Activated naive CD8-positive, alpha-beta T cell treated with anti-CD3 and anti-CD28 coated beads for 36 hours (primary cell): ENCODE data around the gene TBC1D10A. TPM values are rescaled to one million over a fixed set of nuclear protein-coding genes. Genes with fewer than 3 reads are reported as not detected.

Experiments
- DNase-seq: peaks from one replicate; pipeline ENCODE4 v3.0.0; 2021
- H3K27ac Mint-ChIP-seq: one replicate; pipeline ENCODE4 v1.8.0; 2022; ENCODE audit warnings: mild to moderate bottlenecking, moderate library complexity, mixed read lengths
- H3K27me3 Mint-ChIP-seq: one replicate; pipeline ENCODE4 v1.8.0; 2022; ENCODE audit warnings: mild to moderate bottlenecking, mixed read lengths
- H3K36me3 Mint-ChIP-seq: one replicate; pipeline ENCODE4 v1.8.0; 2021; ENCODE audit warnings: mild to moderate bottlenecking, mixed read lengths
- H3K4me1 Mint-ChIP-seq: one replicate; pipeline ENCODE4 v1.8.0; 2021; ENCODE audit warnings: mixed read lengths
- H3K4me3 Mint-ChIP-seq: one replicate; pipeline ENCODE4 v1.8.0; 2022; ENCODE audit warnings: mild to moderate bottlenecking, moderate library complexity, mixed read lengths
- H3K9me3 Mint-ChIP-seq: one replicate; pipeline ENCODE4 v1.8.0; 2022; ENCODE audit warnings: mixed read lengths
- total RNA-seq, 2 experiments: library from RNA; stranded (reverse); gene quantifications; one replicate each; pipeline ENCODE4 v1.2.3, GENCODE V29; 2021

The TBC1D10A gene
- total RNA-seq, 2 experiments from 2014 or later, result 13.0 to 14.4 TPM

DNA sequence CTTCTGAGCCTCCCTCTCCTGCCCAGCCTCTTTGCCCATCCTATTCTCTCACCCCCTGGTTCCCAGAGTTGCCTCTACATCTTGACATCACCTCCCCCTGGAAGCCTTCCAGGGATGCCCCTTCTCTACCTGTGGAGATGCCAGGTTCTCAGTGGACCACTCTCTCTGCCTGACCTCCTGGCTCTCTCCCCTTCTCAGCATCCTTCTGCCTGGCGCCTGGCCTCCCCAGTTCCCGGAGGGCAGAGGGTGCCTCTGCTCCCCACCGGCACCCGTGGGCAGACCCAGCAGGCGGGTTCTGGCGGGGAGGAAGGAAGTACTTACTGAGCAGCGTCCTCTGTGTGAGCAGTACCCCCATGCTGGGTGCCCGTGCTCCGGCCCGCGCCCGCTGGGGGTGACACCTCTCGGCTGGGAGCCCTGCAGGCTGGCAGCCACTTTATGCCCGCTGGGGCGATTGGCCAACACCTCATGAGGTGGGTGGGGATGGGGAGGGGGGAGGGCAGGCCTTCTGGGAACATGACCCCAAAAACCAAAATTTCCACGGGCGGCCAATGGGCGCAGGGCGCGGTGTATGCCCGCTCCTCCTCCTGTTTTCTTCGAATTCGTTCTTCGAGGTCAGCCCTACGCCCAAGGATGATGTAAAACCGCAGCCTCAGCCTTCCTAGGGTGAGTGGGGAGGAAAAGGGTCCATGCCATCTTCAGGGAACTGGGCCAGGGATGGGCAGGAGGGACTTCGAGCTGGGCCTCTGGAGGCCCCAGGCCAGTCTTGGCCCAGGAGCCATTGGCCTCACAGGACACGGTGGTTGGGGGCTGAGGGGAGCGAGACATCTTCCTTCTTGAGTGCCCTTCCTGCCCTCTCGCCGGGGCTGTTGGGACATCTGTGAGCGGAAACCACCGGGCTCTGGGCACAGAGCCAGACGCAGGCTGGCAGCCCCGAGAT, 60.0 kb downstream of the TBC1D10A start, which contains the start of gene OSM:
Gene OSM (minus strand): TSS at position 407 of the 937 bp plus-strand sequence. CDS start 52 bp downstream, at position 355.
- peak within 1 kb of the TSS; percentile 95 for H3K4me3 Mint-ChIP-seq
- peak within 1 kb of the TSS; percentile 99 for H3K27ac Mint-ChIP-seq
- peaks cover 52% of the 10 kb centered on the region for H3K36me3 Mint-ChIP-seq
- H3K27me3 Mint-ChIP-seq, result peaks cover 3% of the 10 kb centered on the region
- peaks cover 40% of the 10 kb centered on the region for H3K4me1 Mint-ChIP-seq
- H3K9me3 Mint-ChIP-seq, result no peaks in the 10 kb centered on the region
- peak; percentile 78 for DNase-seq

DNA sequence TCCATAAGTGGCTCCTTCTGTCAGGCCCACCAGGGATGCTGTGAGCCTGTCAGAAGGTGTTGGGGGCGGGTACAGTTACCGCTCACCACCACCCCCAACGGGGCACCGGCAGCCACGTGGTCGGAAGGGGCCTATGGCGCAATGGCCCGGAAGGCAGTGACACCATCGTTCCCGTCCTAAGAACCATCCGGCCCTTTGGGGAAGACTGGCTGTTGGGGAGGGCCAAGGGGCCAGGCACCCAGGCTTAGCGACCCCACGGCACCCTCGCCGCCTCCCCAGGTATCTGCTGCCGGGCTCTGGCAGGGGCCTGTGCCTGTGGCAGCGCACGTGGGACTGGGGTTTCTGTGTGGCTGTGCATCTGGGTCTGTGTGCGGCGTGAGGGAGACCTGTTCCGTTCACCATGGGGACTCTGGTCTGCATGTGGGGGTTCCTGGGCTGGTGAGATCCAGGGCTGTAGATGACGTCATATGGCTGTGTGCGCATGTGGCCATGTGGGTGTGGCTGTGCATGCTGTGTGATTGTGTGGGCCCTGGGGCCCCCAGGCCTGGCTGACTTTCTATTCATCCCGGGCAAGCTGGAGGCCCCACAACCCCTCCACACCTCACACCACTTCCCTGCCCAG, 60.8 kb downstream of the TBC1D10A start:
- Mint-ChIP-seq H3K4me3 (peak overlapping the region; percentile 95), H3K27ac (peak overlapping the region; percentile 99), H3K9me3 (no peaks in the 10 kb centered on the region), H3K27me3 (peaks cover 3% of the 10 kb centered on the region), H3K36me3 (peaks cover 45% of the 10 kb centered on the region), H3K4me1 (peaks cover 40% of the 10 kb centered on the region)
- peak; percentile 89 for DNase-seq

DNA sequence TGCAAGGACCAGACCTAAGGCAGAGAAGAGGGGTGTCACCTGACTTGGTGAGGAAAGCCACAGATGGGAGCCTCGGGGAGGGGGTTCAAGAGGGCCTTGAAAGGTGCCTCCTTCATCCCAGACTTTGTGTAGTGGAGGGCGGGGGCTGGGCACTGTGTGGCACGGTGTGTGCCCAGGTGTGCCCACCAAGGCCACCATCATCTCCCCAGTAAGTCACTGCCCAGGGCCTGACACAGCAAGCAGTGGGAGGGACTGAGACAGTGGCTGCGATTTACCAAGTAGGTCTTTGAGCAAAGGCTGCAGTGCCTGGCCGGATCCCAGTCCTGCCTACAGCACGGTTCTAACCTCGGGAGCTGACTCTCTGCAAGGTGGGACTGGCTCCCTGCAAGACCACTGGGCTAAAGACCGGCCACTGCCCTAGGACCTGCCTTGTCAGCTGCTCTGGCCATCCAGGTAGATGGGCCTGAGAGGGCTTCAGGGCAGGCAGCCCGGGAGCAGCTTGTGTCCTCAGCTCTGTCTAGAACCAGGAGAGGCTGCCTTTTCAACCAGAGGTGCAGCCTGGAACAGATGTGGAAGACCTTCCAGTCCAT, 61.5 kb downstream of the TBC1D10A start:
- peak overlapping the region; percentile 95 for H3K4me3 Mint-ChIP-seq
- H3K9me3 Mint-ChIP-seq, result no peaks in the 10 kb centered on the region
- DNase-seq, result no peak
- H3K27me3 Mint-ChIP-seq, result peaks cover 3% of the 10 kb centered on the region
- peaks cover 43% of the 10 kb centered on the region for H3K4me1 Mint-ChIP-seq
- H3K36me3 Mint-ChIP-seq, result peaks cover 45% of the 10 kb centered on the region
- H3K27ac Mint-ChIP-seq, result peak overlapping the region; percentile 99

DNA sequence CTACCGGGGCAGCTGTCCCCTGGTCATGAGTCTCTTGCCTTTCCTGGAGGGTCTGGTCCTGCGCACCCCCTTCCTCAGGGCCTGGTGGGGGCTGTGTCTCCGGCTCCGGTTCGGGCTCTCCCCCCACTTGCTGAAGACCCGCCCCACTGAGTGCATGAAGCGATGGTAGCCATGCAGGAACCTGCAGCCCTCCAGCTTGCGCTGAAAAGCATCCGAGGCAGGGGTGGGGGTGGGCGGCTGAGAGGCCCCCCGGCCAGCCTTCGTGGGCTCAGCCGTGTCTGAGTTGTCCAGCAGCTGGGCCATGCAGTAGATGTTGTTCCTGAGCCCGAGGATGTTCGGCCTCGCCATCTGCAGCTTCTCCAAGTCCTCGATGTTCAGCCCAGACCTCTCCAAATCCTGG, 62.9 kb downstream of the TBC1D10A start:
- peaks cover 41% of the 10 kb centered on the region for H3K4me1 Mint-ChIP-seq
- peak overlapping the region; percentile 95 for H3K4me3 Mint-ChIP-seq
- H3K36me3 Mint-ChIP-seq, result peaks cover 43% of the 10 kb centered on the region
- DNase-seq, result no peak
- peaks cover 6% of the 10 kb centered on the region for H3K27me3 Mint-ChIP-seq
- no peaks in the 10 kb centered on the region for H3K9me3 Mint-ChIP-seq
- H3K27ac Mint-ChIP-seq, result no peak overlapping the region

DNA sequence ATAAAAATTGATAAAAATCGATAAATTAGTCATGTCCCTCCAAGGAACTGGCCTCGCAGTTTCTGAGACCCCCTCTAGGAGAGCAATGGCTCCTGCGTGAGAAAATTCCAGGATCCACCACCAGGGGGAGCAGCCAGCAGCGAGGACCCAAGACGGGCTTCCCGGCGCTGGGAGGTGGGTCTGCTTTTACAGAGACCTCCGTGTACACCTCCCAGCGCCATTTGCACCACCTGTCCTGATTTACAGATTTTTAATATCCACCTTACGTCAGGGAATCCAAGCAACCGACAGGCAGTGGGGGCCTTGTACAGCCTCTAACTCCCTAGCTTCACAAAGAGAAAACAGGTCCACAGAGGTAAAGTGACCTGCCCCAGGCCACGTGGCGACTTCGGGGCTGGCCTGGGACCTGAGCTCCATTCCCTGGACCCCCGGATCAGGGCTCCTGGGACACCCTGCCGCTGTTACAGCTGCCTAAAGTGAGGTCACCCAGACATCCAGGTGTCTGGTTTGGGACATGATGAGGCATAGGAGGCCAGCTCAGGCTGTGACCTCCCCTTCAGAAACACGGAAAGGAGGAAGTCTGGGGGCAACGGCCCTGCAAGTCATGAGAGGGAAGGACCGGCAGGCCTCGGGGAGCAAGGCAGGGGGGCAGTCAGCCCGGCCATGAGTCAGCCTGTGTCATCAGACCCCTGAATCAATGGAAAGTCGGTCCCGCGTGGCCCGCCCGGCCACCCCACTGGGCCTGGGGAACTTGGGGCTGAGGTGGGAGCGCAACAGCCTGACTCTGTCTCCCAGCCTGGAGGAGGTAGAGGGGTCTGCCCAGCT, 63.6 kb downstream of the TBC1D10A start:
- DNase-seq, result peak; percentile 81
- H3K4me1 Mint-ChIP-seq, result peaks cover 36% of the 10 kb centered on the region
- H3K4me3 Mint-ChIP-seq, result peak overlapping the region; percentile 81
- peaks cover 6% of the 10 kb centered on the region for H3K27me3 Mint-ChIP-seq
- H3K36me3 Mint-ChIP-seq, result peaks cover 38% of the 10 kb centered on the region
- H3K9me3 Mint-ChIP-seq, result no peaks in the 10 kb centered on the region
- H3K27ac Mint-ChIP-seq, result peak overlapping the region; percentile 78

DNA sequence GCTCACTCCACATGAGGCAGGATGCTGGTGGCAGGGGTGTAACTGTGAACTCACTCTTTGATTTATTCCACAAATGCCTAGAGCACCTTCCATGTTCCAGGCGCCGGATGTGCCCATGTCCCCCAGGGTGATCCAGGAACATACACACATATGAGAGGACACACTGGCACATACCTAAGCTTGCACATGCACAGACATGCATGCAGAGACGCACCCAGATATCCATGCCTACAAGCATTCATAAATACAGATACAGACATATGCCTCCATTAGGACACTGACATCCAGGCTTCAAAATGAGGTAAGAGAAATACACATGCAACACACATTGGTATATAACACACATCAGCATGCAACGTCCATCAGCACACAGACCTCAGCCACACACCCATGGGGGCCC, 64.6 kb downstream of the TBC1D10A start:
- no peak for DNase-seq
- Mint-ChIP-seq H3K4me3 (peak overlapping the region; percentile 55), H3K27ac (peak overlapping the region; percentile 18), H3K27me3 (peaks cover 6% of the 10 kb centered on the region), H3K36me3 (peaks cover 38% of the 10 kb centered on the region), H3K9me3 (no peaks in the 10 kb centered on the region), H3K4me1 (peaks cover 37% of the 10 kb centered on the region)

DNA sequence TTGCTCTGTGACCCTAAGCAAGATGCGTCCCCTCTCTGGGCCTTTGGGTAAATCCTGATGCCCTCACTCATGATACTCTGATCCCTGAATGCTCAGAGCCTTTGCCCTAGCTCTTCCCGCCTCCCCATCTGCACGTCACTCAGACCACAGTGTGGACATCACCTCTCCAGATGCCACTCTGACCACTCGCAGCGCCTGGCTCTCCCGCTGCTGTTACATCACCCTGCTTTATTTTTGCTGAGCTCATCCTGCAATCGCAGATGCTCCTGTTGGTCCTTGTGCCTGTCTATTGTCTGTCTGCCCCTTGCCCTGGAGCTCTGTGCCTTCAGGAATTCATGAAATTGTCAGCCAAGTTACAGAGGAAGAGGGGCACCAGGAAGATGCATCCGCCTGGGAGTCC, 65.6 kb downstream of the TBC1D10A start:
- H3K4me3 Mint-ChIP-seq, result no peak overlapping the region
- H3K9me3 Mint-ChIP-seq, result no peaks in the 10 kb centered on the region
- no peak for DNase-seq
- peaks cover 6% of the 10 kb centered on the region for H3K27me3 Mint-ChIP-seq
- H3K27ac Mint-ChIP-seq, result no peak overlapping the region
- peaks cover 37% of the 10 kb centered on the region for H3K4me1 Mint-ChIP-seq
- H3K36me3 Mint-ChIP-seq, result peaks cover 33% of the 10 kb centered on the region

DNA sequence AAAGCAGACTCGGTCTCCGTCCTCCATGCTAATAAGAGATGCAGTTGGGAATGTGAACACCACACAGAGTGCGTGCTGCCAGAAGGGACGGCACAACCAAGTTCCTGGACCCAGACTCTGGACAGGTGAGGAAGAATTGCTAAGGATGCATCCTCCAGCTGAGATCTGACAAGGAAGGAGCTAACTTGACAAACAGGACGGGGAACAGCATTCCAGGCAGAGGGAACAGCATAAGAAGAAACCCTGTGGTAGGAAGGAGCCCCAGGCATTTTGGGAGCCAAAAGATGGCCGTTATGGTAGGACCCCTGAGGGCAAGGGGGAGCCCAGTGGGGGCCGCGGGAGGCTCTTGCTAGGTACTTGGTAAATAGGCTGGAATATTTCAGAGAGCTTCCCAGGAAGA, 66.1 kb downstream of the TBC1D10A start:
- Mint-ChIP-seq H3K4me3 (no peak overlapping the region), H3K4me1 (peaks cover 39% of the 10 kb centered on the region), H3K9me3 (no peaks in the 10 kb centered on the region), H3K36me3 (peaks cover 29% of the 10 kb centered on the region), H3K27me3 (peaks cover 6% of the 10 kb centered on the region), H3K27ac (no peak overlapping the region)
- no peak for DNase-seq

DNA sequence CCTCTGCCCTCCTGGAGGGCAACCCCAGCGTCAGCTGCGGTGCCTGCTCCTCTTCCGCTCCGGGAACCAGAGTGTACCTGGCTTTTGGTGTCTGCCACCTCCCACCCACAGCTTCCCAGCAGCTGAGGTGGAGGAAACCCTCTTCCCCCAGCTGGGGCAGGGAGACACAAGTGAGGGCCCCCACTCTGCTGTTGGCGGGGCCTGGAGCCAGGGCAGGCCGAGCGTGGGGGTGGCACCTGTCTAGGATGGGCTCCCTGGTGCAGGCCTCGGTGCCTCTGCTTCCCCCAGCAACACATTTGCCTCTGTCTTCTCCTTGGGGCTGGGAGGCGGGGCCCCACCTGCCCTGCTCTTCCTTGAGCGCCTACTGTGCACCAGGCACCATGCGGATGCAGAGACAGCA, 66.5 kb downstream of the TBC1D10A start:
- peaks cover 35% of the 10 kb centered on the region for H3K4me1 Mint-ChIP-seq
- no peak for DNase-seq
- no peak overlapping the region for H3K4me3 Mint-ChIP-seq
- peaks cover 6% of the 10 kb centered on the region for H3K27me3 Mint-ChIP-seq
- H3K27ac Mint-ChIP-seq, result no peak overlapping the region
- no peaks in the 10 kb centered on the region for H3K9me3 Mint-ChIP-seq
- peaks cover 25% of the 10 kb centered on the region for H3K36me3 Mint-ChIP-seq

DNA sequence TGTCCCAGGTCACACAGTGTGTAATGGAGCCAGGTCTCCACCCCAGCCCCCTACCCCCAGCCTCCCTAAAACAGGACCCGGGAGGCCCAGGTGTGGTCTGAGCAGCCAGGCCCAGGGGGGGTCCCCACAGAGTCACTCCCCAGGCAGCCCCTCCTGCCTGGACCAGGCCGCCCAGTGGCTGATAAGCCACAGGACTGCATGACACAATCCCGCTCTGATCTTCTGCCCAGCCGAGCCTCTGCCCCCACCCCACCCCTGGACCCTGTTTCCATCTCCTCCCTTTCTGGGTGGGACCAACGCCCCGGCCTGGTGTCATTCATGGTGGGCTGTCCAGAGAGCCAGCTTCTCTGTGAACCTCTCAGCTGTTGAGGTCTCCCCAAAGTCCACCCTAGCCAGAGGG, 72.4 kb downstream of the TBC1D10A start:
- H3K4me3 Mint-ChIP-seq, result no peak overlapping the region
- no peak overlapping the region for H3K27ac Mint-ChIP-seq
- peaks cover 25% of the 10 kb centered on the region for H3K4me1 Mint-ChIP-seq
- H3K36me3 Mint-ChIP-seq, result no peaks in the 10 kb centered on the region
- H3K27me3 Mint-ChIP-seq, result peaks cover 3% of the 10 kb centered on the region
- H3K9me3 Mint-ChIP-seq, result no peaks in the 10 kb centered on the region
- DNase-seq, result no peak

DNA sequence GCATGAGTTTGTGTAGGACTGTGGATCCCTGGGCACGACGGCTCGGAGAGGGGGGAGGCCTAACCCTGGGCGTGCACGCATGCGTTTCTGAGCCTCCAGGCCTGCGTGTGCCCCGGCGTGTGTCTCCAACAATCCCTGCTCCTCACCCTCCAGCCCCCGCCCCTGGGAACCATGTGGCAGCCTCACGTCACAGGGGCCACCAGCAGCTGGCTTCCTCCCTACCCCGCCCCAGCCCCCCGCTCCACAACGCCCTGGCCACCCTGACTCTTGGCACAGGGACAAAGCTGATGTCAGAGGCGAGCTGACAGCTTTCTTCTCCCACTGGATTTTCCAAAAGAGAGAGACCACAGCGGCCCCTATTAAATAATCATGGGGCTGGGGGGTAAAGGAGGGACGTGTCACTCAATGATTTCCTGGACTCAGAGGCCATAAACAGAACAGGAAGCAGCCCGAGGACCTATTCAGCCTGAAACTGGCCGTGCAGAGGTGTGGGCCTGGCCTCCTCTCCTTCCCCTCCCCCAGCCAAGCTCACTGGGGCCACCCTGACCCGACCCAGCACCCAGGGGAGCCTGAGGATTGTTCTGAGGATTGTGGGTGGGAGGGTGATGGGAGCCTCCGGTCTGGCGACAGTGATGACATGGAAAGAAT, 73.4 kb downstream of the TBC1D10A start:
- Mint-ChIP-seq H3K27me3 (peaks cover 7% of the 10 kb centered on the region), H3K9me3 (no peaks in the 10 kb centered on the region), H3K4me3 (no peak overlapping the region), H3K27ac (no peak overlapping the region), H3K4me1 (peaks cover 30% of the 10 kb centered on the region), H3K36me3 (no peaks in the 10 kb centered on the region)
- DNase-seq, result no peak

DNA sequence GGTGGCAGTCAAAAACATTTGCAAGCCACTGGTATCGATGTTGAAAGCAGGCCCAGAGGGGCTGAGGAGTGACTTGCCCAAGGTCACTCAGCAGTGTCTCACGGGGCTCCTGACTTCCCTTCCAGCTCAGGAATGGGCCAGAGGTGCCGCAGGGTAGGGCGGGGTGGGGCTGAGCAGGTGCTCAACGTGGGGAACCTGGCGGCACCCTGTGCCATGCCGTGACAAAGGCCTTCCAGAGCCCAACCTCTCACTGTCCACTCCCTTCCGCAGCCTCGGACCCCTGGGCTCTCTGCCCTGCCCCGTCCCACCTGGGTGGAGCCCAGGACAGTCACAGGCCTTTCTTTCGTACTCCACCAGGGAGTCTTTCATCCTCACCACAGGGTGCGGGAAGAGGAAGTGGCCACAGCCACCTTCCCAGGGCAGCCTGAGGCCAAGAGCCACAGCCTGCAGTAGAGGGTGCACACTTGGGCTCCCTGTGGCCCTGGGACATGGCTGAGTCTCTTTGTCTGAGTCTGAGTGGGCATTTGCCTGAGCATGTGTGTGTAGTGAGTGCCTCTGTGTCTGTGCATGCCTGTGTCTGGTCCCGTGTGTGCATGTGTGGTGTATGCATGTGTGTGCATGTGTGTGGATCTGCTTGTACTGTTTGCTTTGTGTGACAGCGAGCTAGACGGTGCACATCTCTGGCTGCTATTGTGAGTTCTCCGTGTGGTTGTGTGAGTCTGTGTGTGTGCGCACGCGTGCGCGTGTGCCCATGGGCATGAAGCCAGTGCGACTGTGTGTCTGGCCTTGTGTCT, 74.1 kb downstream of the TBC1D10A start:
- H3K27me3 Mint-ChIP-seq, result peaks cover 10% of the 10 kb centered on the region
- H3K4me1 Mint-ChIP-seq, result peaks cover 33% of the 10 kb centered on the region
- no peaks in the 10 kb centered on the region for H3K9me3 Mint-ChIP-seq
- no peaks in the 10 kb centered on the region for H3K36me3 Mint-ChIP-seq
- H3K4me3 Mint-ChIP-seq, result no peak overlapping the region
- H3K27ac Mint-ChIP-seq, result no peak overlapping the region
- no peak for DNase-seq

DNA sequence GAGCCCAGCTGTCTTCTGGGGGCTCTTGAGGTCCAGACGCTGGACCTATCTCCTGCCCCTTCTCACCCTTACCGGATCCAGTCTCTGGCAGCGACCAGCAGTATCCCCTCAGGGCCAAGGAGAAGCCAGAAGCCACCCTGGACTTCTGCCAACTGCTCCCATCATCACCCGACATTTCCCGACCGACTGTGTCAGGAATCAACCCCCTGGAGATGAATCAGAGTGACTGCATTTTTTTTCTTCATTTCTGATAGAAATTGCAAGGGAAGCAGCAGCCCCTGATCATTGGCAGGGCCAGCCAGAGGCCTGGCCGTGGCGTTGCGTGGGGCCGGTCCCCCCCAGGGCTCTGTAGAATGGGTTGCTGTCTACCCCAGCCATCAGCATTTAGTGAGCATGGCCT, 75.0 kb downstream of the TBC1D10A start:
- H3K9me3 Mint-ChIP-seq, result no peaks in the 10 kb centered on the region
- peaks cover 10% of the 10 kb centered on the region for H3K27me3 Mint-ChIP-seq
- no peaks in the 10 kb centered on the region for H3K36me3 Mint-ChIP-seq
- no peak overlapping the region for H3K4me3 Mint-ChIP-seq
- no peak overlapping the region for H3K27ac Mint-ChIP-seq
- DNase-seq, result no peak
- peaks cover 41% of the 10 kb centered on the region for H3K4me1 Mint-ChIP-seq
